Adrenal gland (tissue), 5 donors: Measurements from ENCODE around the gene RAB38.

Source experiments
- POLR2A ChIP-seq, 2 donors: fragments of 450-650 bp; IDR thresholded peaks; one replicate each; pipeline ENCODE4 v1.6.1; 2017; ENCODE audit warnings: antibody characterized with exemption in 2 of 2, mild to moderate bottlenecking in 2 of 2, moderate library complexity in 1 of 2
- TF ChIP-seq, protein P1 (sequence below), 6 experiments: fragments of 450-650 bp in 4 of 6; fragments of 200-600 bp in 2 of 6; sonication (generic) in 1 of 6; IDR thresholded peaks; 1 replicate in 5 of 6; 2 replicates in 1 of 6; pipeline versions ENCODE4 v1.5.1 to v1.8.0; 2016 to 2021; ENCODE audit warnings: antibody characterized with exemption in 6 of 6, mild to moderate bottlenecking in 2 of 6, moderate library complexity in 1 of 6
- donor health status: DM: no; HTN: no; CAD: no.

DNA sequence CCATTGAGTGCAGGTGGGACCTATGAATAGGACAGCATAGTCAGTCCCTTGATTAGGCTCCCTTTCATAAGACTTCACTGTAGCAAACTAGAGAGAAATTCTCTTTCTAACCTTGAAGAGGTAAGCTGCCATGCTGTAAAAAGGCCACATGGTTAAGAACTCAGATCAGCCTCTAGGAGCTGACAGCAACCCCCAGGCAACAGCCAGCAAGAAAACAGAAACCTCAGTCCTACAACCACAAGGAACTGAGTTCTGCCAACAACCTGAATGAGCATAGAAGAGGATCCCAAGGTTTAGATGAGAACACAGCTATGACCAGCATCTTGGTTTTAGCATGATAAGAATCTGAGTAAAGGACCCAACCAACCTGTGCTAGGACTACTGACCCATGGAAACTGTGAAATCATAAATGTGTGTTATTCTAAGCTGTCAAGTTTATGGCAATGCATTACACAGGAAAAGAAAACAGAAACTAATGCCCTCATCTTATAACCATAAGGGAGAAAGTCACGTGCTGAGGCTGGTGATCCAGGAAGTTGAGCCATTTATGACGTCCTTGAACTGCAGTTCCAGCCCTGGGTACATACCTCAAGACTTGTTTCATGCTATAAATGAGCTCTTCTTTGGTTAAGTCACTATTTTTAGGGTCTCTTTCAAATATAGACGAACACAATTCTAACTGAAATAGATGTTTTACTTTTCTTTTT lies 43.3 kb downstream of the RAB38 start:
- TF ChIP-seq, protein P1, sequence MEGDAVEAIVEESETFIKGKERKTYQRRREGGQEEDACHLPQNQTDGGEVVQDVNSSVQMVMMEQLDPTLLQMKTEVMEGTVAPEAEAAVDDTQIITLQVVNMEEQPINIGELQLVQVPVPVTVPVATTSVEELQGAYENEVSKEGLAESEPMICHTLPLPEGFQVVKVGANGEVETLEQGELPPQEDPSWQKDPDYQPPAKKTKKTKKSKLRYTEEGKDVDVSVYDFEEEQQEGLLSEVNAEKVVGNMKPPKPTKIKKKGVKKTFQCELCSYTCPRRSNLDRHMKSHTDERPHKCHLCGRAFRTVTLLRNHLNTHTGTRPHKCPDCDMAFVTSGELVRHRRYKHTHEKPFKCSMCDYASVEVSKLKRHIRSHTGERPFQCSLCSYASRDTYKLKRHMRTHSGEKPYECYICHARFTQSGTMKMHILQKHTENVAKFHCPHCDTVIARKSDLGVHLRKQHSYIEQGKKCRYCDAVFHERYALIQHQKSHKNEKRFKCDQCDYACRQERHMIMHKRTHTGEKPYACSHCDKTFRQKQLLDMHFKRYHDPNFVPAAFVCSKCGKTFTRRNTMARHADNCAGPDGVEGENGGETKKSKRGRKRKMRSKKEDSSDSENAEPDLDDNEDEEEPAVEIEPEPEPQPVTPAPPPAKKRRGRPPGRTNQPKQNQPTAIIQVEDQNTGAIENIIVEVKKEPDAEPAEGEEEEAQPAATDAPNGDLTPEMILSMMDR (IDR thresholded peaks at IDR 0.05): no peak
- TF ChIP-seq POLR2A (IDR thresholded peaks at IDR 0.05): no peak
